OCI-LY7 (cell line): Measurements from ENCODE around the gene KLHDC10. TPM values are rescaled to one million over a fixed set of nuclear protein-coding genes. Genes with fewer than 3 reads are reported as not detected.

Experiments used
- BruUV-seq: library from RNA; stranded (reverse); fragments of 400-500 nt; replicated peaks from 2 replicates; lab custom pipeline; 2021; lab: Mats Ljungman, UMichigan
- CTCF ChIA-PET: fragments of 300-600 bp; sonication (Branson Sonifier 250); formaldehyde crosslinking; loops from one replicate; lab custom pipeline; 2022; ENCODE audit warnings: antibody characterized with exemption; ENCODE audit not compliant: unreplicated experiment; lab: Charles Lee
- POLR2A ChIA-PET: fragments of 300-600 bp; sonication (Branson Sonifier 250); formaldehyde crosslinking; loops from one replicate; lab custom pipeline; 2022; ENCODE audit warnings: antibody characterized with exemption; lab: Charles Lee
- DNase-seq: peaks from one replicate; pipeline ENCODE4 v3.0.0-alpha.2; 2015; ENCODE audit warnings: low spot score
- H2AFZ ChIP-seq: fragments of 200-600 bp; sonication (generic), shearing (Covaris generic); 2 replicates; pipeline ENCODE4 v1.6.1; 2014; ENCODE audit warnings: mild to moderate bottlenecking, antibody characterized with exemption, low read length, moderate library complexity
- H3K27ac ChIP-seq: fragments of 200-600 bp; sonication (generic); 2 replicates; pipeline ENCODE4 v1.5.1; 2014; ENCODE audit warnings: mixed run types, low read depth, mild to moderate bottlenecking, moderate library complexity, low read length, inconsistent platforms; ENCODE audit not compliant: poor library complexity, severe bottlenecking
- H3K36me3 ChIP-seq: fragments of 200-600 bp; sonication (generic); 2 replicates; pipeline ENCODE4 v1.6.1; 2014; ENCODE audit warnings: mild to moderate bottlenecking, antibody characterized with exemption, low read length, moderate library complexity, mixed read lengths; ENCODE audit not compliant: insufficient read depth
- H3K4me1 ChIP-seq: fragments of 200-600 bp; sonication (generic); 2 replicates; pipeline ENCODE4 v1.5.1; 2014; ENCODE audit warnings: mild to moderate bottlenecking, low read length; ENCODE audit not compliant: insufficient read depth, poor library complexity, severe bottlenecking
- H3K4me2 ChIP-seq: fragments of 200-600 bp; sonication (generic); 2 replicates; pipeline ENCODE4 v1.6.1; 2014; ENCODE audit warnings: mild to moderate bottlenecking, low read length
- H3K4me3 ChIP-seq: fragments of 200-600 bp; sonication (generic); 2 replicates; pipeline ENCODE4 v1.5.1; 2014; ENCODE audit warnings: mild to moderate bottlenecking, low read depth, low read length; ENCODE audit not compliant: poor library complexity, severe bottlenecking
- H3K79me2 ChIP-seq: fragments of 200-600 bp; sonication (generic); 2 replicates; pipeline ENCODE4 v1.6.1; 2016; ENCODE audit warnings: low read depth, mild to moderate bottlenecking, low read length, moderate library complexity, mixed read lengths; ENCODE audit not compliant: insufficient read depth
- H3K9me2 ChIP-seq: fragments of 200-600 bp; sonication (generic); 2 replicates; pipeline ENCODE4 v1.6.1; 2016; ENCODE audit warnings: mild to moderate bottlenecking, low read length, mixed read lengths; ENCODE audit not compliant: insufficient read depth
- H3K9me3 ChIP-seq: fragments of 200-600 bp; sonication (generic); 2 replicates; pipeline ENCODE4 v1.6.1; 2014; ENCODE audit warnings: mild to moderate bottlenecking, mixed run types, low read length, mixed read lengths
- H4K20me1 ChIP-seq: fragments of 200-600 bp; sonication (generic); 2 replicates; pipeline ENCODE4 v1.6.1; 2014; ENCODE audit warnings: mild to moderate bottlenecking, antibody characterized with exemption, low read length, moderate library complexity, mixed read lengths; ENCODE audit not compliant: insufficient read depth
- EZH2phosphoT487 ChIP-seq: fragments of 200-600 bp; sonication (generic); IDR thresholded peaks from 2 replicates; pipeline ENCODE4 v1.6.1; 2018; ENCODE audit warnings: low read depth, borderline replicate concordance, mild to moderate bottlenecking, mixed run types, antibody characterized with exemption, low read length, moderate library complexity, mixed read lengths
- intact Hi-C: fragments of 100-400 bp; cut with micrococcal nuclease; formaldehyde crosslinking; loops from one replicate; pipeline ENCODE4 v1.10.0; 2022; ENCODE audit not compliant: unreplicated experiment
- total RNA-seq, 2 experiments: library from RNA; depleted of rRNA in 1 of 2; stranded (reverse); fragments of >200 nt in 1 of 2; shearing (Covaris generic) in 1 of 2; gene quantifications; 2 replicates each; pipeline ENCODE4 v1.2.3, GENCODE V29; 2014 to 2022
- TF ChIP-seq, protein P1 (sequence below): fragments of 200-600 bp; sonication (generic); conservative IDR thresholded peaks from 2 replicates; pipeline ENCODE4 v1.5.1; 2014; ENCODE audit warnings: mild to moderate bottlenecking, antibody characterized with exemption, low read length, moderate library complexity, mixed read lengths

Gene KLHDC10
- total RNA-seq, 2 experiments from 2014 or later, result 15.9 to 21.2 TPM

DNA sequence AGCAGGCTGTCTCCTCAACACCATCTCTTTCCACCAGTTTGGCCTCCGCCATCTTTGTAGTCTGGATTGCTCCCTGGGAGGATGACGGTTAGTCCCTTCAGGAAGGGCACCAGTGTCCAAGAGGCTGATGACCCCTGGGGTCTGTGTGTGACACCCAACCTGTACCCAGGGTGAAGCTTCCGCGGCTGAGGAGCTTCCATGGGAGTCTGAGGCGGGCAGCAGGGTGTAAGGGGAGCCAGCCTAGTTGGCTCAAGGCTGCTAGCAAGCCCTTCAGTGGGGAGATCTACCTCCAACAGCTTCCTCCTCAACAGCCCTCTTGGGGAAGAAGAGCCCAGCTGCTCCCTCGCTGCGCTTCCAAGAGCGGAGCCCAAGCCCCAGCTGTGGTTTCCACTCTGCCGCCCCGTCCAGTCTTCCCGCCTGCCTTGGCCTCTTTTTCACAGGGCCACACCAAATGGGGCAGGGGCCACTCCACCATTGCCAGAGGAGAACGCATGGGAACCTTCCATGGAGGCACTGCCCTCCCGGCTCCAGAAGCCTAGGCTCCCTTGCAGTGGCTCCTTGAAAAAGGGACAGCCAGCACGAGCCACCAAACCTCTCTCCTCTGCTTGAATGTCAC lies 77.5 kb downstream of the KLHDC10 start:
- CTCF ChIA-PET, result no interaction called here
- no peaks in the 10 kb centered on the region for H3K9me2 ChIP-seq
- POLR2A ChIA-PET, result interaction anchor here (0.7 to 1.0 kb wide), 2 partner anchors 22 to 716 kb away, joined by 5 to 6 read pairs; no protein-coding TSS in a partner anchor
- no peak overlapping the region for H3K4me2 ChIP-seq
- TF ChIP-seq, protein P1, sequence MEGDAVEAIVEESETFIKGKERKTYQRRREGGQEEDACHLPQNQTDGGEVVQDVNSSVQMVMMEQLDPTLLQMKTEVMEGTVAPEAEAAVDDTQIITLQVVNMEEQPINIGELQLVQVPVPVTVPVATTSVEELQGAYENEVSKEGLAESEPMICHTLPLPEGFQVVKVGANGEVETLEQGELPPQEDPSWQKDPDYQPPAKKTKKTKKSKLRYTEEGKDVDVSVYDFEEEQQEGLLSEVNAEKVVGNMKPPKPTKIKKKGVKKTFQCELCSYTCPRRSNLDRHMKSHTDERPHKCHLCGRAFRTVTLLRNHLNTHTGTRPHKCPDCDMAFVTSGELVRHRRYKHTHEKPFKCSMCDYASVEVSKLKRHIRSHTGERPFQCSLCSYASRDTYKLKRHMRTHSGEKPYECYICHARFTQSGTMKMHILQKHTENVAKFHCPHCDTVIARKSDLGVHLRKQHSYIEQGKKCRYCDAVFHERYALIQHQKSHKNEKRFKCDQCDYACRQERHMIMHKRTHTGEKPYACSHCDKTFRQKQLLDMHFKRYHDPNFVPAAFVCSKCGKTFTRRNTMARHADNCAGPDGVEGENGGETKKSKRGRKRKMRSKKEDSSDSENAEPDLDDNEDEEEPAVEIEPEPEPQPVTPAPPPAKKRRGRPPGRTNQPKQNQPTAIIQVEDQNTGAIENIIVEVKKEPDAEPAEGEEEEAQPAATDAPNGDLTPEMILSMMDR, result no peak
- TF ChIP-seq EZH2phosphoT487, result no peak
- no TSS peak for BruUV-seq
- no peak overlapping the region for H2AFZ ChIP-seq
- H3K4me1 ChIP-seq, result peaks cover 32% of the 10 kb centered on the region
- H4K20me1 ChIP-seq, result no peaks in the 10 kb centered on the region
- intact Hi-C loops, result no loop called here
- H3K9me3 ChIP-seq, result 0 out of 2 replicates have a peak, but pooled peaks cover 5% of the 10 kb centered on the region
- H3K27ac ChIP-seq, result no peak overlapping the region
- H3K36me3 ChIP-seq, result no peaks in the 10 kb centered on the region
- no peaks in the 10 kb centered on the region for H3K79me2 ChIP-seq
- no peak for DNase-seq
- H3K4me3 ChIP-seq, result no peak overlapping the region

DNA sequence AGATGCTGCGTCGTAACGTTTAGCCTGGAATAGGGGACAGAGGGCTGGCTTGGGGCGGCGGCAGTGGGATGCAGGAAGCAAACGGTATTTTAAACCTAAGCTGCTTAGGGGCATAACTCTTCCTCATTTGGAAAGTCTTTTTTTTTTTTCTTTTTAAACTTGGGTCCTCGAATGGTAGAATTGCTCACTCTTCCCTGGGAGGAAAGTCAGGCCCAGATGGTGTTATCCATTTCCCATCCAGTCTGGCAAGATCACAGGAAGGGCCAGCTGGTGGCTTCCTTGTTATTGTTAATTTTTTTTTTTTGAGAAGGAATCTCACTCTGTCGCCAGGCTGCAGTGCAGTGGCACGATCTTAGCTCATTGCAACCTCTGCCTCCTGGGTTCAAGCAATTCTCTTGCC lies 78.2 kb downstream of the KLHDC10 start:
- no peaks in the 10 kb centered on the region for H3K9me2 ChIP-seq
- no peak for DNase-seq
- no peak overlapping the region for H3K4me3 ChIP-seq
- H3K27ac ChIP-seq, result no peak overlapping the region
- TF ChIP-seq EZH2phosphoT487, result no peak
- TF ChIP-seq, protein P1, result no peak
- POLR2A ChIA-PET, result interaction anchor here (0.8 kb wide), 1 partner anchor 10 kb away, joined by 3 read pairs; no protein-coding TSS in a partner anchor
- no peak overlapping the region for H2AFZ ChIP-seq
- no TSS peak for BruUV-seq
- no peaks in the 10 kb centered on the region for H3K36me3 ChIP-seq
- H3K79me2 ChIP-seq, result no peaks in the 10 kb centered on the region
- no peak overlapping the region for H3K4me2 ChIP-seq
- CTCF ChIA-PET, result no interaction called here
- intact Hi-C loops, result no loop called here
- peaks cover 32% of the 10 kb centered on the region for H3K4me1 ChIP-seq
- H4K20me1 ChIP-seq, result no peaks in the 10 kb centered on the region
- H3K9me3 ChIP-seq, result 0 out of 2 replicates have a peak, but pooled peaks cover 5% of the 10 kb centered on the region
